Measurements from ENCODE around the gene UHRF2.
A peak's percentile ranks its signal among the peaks of the same experiment; 100 is the strongest.
"Not testable (repeated sequence)": the region's sequence is repeated elsewhere in the genome, so short reads cannot be mapped to it uniquely, and the experiment has no call there.

The UHRF2 gene

GRCh38 chr9:6412487-6413364, at the start of gene UHRF2:
Gene UHRF2, plus strand, starts transcription at chr9:6413199. Its CDS starts 292 bp downstream, at chr9:6413491.
- peak; percentile 98 for DNase-seq (ENCODE audit: low read depth)

- no peak for DNase-seq (ENCODE audit: low read depth)
These were observed 45.7 kb upstream of the UHRF2 start for GRCh38 chr9:6367128-6367890.

- no peak for DNase-seq (ENCODE audit: low read depth)
These were observed 44.2 kb upstream of the UHRF2 start for GRCh38 chr9:6368831-6369230.

- not testable (repeated sequence) for DNase-seq (ENCODE audit: low read depth)
These were observed 31.5 kb upstream of the UHRF2 start for GRCh38 chr9:6381477-6382012.

GRCh38 chr9:6382681-6383080, 30.3 kb upstream of the UHRF2 start:
- DNase-seq (ENCODE audit: low read depth), result no peak

GRCh38 chr9:6383551-6384225, 29.3 kb upstream of the UHRF2 start:
- no peak for DNase-seq (ENCODE audit: low read depth)

GRCh38 chr9:6384732-6385131, 28.3 kb upstream of the UHRF2 start:
- DNase-seq (ENCODE audit: low read depth), result no peak

GRCh38 chr9:6399071-6399470, 13.9 kb upstream of the UHRF2 start:
- no peak for DNase-seq (ENCODE audit: low read depth)

GRCh38 chr9:6405371-6405770, 7.6 kb upstream of the UHRF2 start:
- DNase-seq (ENCODE audit: low read depth), result no peak

- no peak for DNase-seq (ENCODE audit: low read depth)
These were observed 5.2 kb upstream of the UHRF2 start for GRCh38 chr9:6407778-6408177.

GRCh38 chr9:6408320-6408719, 4.7 kb upstream of the UHRF2 start:
- DNase-seq (ENCODE audit: low read depth), result no peak

- no peak for DNase-seq (ENCODE audit: low read depth)
These were observed 3.2 kb upstream of the UHRF2 start for GRCh38 chr9:6409811-6410210.

- DNase-seq (ENCODE audit: low read depth), result no peak
These were observed 2.4 kb upstream of the UHRF2 start for GRCh38 chr9:6410633-6411032.

GRCh38 chr9:6413365-6414246, 607 bp downstream of the UHRF2 start:
- no peak for DNase-seq (ENCODE audit: low read depth)

GRCh38 chr9:6414247-6414641, 1.2 kb downstream of the UHRF2 start:
- DNase-seq (ENCODE audit: low read depth), result no peak

- DNase-seq (ENCODE audit: low read depth), result no peak
These were observed 2.3 kb downstream of the UHRF2 start for GRCh38 chr9:6415266-6415665.

GRCh38 chr9:6417186-6417585, 4.2 kb downstream of the UHRF2 start:
- no peak for DNase-seq (ENCODE audit: low read depth)

- DNase-seq (ENCODE audit: low read depth), result no peak
These were observed 5.8 kb downstream of the UHRF2 start for GRCh38 chr9:6418764-6419163.

GRCh38 chr9:6424940-6425339, 11.9 kb downstream of the UHRF2 start:
- no peak for DNase-seq (ENCODE audit: low read depth)

- no peak for DNase-seq (ENCODE audit: low read depth)
These were observed 13.1 kb downstream of the UHRF2 start for GRCh38 chr9:6426117-6426516.
